ENCODE data around the gene EPSTI1.
"Not testable (repeated sequence)": the region's sequence is repeated elsewhere in the genome, so short reads cannot be mapped to it uniquely, and the experiment has no call there.

Gene EPSTI1

DNA sequence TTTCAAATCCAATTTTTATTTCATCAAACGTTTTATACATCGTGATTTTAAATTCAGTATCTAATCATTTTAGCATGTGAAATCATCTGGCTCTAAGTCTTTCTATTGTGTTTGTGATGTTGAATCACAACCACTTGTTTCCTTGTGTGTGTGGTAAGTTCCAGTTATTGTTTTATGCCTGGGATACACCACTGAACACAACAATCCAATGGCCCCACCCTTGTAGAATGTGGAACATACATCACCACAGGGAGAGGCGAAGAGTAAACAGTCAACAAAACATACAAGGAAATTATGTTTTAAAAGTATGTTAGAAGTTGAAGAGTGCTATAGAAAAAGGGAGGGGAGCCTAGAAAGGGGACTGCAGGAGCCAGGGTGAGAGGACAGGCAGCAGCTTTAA lies 100.5 kb downstream of the EPSTI1 start:
- DNase-seq: no peak

DNA sequence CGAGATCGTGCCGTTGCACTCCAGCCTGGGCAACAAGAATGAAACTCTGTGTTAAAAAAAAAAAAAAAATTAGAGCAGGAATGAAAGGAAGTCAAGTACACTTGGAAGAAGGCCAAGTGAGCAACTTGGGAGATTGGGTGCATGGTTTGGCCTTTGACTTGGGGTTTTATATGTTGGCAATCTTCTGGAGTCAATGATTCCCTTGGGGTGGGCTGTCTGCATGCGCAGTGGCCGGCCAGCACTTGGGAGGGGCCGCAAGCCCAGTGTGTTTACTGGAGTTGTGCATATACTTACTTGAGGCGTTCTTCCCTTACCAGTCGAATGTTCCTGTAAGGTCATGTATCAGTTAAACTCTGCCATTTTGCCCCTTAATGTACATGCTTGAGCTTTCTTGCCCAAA lies 106.7 kb downstream of the EPSTI1 start:
- no peak for DNase-seq

DNA sequence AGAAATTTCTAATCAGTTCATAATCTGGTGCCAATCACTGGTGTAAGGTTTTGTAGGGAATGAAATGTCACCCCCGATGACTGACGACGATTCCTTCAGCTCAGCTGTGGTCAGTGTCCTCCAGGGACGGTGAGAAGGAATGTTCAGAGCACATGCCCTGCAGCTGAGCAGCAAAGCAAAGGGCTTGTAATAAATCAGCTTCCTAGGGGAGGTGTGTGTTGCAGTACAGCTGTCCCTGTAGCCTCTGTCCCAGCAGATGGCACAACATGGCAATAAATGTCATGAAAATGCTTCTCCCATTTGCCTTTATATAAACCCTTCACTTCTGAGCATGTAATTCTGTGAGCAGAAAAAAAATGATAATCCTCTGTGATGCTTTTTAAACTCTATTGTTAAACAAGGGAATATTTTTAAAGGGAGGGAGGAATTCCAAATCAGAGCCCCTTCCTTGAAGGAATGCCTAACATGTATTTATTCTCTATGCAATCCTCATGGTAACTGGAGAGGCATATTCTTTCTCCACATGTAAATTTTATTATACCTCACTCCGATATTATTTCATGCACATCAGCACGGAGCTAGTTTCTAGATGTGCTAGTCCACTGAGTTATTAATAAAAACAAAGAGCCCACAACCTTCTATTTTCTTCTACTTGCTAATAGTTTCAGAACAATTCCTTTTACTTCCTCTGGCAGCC lies 108.1 kb downstream of the EPSTI1 start:
- no peak for DNase-seq

- no peak for DNase-seq
Observed at GRCh38 chr13:42883142-42883541, 108.9 kb downstream of the EPSTI1 start.

DNA sequence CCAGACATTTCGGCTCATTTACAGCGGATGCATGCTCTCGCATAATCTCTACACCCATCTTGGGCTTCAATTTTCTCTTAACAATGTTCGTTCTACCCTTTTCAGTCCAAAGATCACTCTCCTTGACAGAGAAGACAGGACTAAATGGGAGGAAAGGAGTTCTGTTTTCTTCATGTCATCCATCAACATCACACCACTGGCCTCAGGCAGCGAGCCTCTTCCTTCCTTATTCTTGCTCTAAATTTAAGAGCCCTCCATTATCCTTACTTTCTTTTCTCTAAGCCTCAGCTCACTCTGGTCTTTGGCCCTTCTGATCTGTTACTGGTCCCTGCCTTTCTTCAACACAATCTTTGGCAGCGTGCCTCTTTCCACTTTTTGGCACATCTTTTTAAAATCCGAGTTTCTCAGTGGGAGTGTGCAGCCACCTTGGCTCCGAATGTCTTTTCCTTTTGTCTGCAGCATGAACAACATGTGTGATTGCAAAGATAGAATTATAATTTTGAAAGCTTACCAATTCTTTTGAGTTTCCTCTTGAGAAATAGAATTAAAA lies 111.9 kb downstream of the EPSTI1 start:
- no peak for DNase-seq

DNA sequence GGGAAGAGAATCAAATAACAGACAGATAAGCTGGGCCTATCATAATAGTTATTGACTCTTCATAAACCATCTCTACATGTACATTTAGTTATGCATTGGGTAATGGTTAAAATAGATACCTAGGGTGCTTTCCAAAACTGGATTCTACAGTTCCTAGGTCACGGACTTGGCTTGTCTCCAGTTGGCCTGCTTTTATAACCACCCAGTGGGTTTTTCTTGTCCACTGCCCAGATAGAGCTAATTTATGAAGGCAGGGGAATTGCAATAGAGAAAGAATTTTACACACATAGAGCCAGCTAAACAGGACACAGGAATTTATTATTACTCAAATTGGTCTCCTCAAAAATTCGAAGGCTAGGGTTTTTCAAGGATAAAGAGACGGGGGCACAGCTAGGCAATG lies 113.3 kb downstream of the EPSTI1 start:
- no peak for DNase-seq

GRCh38 chr13:42876887-42877545 lies 115.0 kb downstream of the EPSTI1 start:
- DNase-seq: no peak

DNA sequence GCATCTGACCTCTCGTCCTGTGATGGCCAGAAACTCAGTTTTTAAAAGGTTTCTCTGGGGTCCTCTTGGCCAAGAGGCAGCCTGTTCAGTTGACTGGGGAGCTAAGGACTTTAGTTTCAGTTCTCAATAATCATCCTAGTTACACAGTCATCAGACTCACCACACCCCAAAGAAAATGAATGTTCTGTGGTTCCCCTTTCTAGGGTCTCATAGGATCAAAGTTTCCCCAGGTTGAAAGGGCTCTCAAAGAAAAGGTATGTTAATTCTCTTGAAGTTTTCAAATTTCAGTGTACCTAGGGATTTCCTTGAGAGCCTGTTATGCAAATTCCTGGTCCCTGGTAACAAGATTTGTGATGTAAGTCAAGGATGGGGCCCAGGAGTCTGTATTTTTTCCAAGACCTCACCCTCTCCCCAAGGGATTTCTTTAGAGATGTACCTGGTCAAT lies 115.7 kb downstream of the EPSTI1 start:
- no peak for DNase-seq

DNA sequence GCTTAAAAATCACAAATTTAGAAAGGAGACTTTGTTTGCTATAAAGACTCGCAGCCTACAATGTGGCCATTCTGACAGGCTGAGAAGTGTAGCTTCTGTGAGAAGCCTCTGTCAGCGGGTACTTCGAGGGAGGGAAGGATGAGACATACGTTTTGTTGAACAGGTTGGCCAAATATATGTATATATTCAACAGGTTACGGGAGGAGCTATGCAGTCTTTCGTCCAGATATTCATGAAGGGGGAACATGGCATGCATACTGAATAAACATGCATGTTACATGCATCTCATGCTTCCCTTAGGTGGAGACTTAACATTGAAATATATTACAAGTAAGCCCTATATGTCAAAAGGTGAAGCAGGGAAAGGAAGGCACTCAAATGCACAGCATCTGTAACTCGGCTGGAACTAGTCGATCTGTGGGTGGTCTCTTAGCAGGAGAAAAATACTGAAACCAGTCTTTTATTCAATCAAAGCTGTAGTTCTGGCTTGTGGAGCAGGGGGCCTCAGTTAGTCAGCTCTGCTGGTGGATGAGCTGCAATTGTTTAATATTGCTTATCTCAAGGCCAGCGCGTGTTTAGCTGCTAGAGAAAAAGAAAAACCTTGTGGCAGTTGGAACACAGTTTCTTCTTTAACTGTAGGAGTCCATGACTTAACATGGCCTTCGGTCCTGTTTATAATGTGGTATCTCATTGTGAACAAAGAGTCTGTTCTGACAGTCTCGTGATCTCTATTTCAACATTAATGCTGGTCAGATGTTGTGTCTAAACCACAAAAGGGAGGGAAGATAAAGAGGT lies 116.4 kb downstream of the EPSTI1 start:
- DNase-seq: no peak

GRCh38 chr13:42874221-42874620 lies 117.8 kb downstream of the EPSTI1 start:
- no peak for DNase-seq

- no peak for DNase-seq
Observed at GRCh38 chr13:42873081-42873480, 119.0 kb downstream of the EPSTI1 start.

DNA sequence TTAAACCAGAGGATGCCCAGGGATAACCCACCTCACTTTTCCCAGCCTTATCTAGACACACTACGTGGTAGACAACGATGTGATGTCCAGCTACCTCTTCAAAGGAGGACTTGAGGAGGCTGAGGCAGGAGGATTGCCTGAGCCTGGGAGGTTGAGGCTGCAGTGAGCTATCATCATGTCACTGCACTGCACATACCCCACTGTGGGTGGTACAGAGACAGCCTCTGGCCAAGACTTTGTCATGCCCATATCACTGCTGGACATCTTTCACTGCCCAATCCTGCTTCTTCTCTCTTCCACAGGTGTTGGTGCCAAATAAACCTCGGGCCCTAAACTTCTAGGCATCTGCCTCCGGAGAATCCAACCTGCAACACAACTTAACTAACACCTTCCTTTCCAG lies 124.8 kb downstream of the EPSTI1 start:
- no peak for DNase-seq

DNA sequence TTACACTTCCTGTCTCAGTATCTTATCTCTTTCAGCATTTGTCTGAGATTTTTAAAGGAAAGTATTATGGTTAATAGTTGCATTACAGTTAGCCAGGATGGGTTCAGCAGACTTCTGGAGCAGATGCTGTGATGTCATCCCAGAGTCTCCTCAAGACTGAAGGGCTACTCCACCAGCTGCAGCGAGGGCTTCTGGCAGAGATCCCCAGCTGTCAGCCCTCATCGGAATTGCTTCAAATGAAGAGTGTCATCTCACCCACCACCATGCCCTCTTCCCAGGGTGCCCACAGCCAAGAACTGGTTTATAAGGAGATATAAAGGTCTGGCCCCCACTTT lies 126.3 kb downstream of the EPSTI1 start:
- DNase-seq: no peak

DNA sequence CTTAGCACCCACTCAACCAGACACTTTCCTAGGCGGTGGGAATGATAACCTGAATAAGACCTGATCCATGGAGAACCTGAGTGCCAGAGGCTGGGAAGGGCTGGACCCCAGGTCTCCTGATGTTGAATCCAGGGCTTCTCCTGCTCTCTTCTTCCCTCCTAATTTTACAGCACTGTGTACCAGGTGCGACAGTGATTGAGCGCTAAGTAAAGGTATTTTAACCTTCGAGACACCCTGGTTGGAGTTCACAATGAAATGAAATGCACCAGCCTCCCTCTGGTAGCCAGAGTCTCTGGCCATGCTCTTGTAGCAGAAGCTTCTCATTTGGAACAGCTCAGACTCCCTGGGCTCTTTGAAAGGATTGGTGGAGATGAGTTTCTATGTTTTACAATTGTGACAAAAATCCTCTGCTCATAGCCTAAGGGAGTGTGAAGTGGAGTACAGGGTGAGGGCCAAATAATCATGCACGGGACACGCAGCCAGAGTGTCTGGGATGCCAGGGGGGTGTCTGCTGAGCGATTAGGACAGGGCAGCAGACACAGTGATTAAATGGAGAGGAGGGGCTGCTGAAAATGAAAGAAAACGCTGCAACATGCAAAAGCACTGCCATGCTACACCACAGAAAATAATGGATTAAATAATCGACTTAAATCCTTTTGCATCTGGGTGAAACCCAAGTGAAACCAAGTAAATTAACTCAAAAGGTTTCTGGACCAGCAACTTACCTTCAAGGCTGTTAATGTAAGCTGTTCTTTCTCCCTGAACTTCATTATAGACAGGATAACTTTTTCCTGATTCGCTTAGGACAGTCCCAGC lies 126.9 kb downstream of the EPSTI1 start:
- DNase-seq: no peak

DNA sequence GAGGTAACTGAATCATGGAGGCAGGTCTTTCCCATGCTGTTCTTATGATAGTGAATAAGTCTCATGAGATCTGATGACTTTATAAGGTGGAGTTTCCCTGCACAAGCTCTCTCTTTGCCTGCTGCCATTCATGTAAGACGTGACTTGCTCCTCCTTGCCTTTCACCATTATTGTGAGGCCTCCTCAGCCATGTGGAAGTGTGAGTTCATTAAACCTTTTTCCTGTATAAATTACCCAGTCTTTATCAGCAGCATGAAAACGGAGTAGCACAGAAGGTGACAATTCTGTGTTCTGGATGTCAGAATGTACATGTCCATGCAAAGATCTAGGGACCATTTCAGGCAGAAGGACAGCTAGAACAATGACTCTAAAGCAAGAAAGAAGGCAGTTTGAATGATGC lies 129.7 kb downstream of the EPSTI1 start:
- not testable (repeated sequence) for DNase-seq

DNA sequence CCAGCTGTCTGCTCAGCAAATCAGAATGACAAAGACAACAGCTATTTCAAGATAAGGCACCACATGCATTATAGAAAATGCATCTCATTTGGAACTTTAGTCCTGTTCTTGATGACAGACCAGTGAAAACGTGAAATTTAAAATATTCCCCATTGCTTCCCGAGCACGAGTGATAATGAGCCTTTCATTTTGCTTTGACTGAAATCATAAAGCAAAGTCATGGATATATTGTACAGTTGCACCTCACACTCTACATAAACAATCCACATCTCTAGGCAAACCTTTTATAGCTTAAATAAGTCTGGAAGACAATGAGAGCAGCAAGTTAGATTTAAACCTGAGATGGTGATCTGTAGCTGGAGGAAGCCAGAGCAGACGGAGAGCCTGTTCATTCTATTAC lies 131.6 kb downstream of the EPSTI1 start:
- DNase-seq: no peak

- DNase-seq: no peak
Observed at GRCh38 chr13:42859760-42860159, 132.3 kb downstream of the EPSTI1 start.

DNA sequence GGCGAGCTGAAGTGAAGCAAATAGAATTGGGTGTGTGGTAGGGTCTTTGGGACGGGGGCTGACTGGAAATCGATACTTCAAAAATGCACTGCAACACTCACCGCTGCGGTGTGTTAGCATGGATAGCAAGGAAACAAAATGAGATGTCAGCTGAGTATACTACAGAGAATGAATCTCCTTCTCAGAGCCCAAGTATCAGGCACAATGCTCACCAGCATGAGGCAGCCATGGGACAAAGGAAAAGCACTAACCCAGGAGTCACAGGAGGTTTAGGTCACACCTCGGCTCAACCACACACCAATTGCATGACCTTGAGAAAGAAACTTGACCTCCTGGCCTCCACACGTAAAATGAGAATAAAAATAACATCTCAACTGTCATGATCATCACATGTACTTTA lies 136.6 kb downstream of the EPSTI1 start:
- DNase-seq: no peak

DNA sequence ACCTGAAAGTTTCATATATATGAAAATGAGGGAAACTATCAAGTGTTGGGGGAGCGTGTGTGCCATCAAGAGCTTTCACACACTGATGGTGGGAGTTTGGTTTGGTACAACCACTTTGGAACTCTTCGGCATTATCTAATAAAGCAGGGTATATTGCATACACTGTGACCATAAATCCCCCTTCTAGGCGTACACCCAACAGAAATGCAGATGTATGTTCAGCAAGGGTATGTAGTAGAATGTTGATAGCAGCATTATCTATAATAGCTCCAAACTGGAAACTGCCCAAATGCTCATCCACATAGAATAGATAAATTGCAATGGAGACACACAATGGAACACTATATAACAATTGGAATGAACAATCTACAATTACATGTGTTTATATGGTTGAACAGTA lies 139.9 kb downstream of the EPSTI1 start:
- DNase-seq: no peak

GRCh38 chr13:42849200-42849599 lies 142.8 kb downstream of the EPSTI1 start:
- no peak for DNase-seq

DNA sequence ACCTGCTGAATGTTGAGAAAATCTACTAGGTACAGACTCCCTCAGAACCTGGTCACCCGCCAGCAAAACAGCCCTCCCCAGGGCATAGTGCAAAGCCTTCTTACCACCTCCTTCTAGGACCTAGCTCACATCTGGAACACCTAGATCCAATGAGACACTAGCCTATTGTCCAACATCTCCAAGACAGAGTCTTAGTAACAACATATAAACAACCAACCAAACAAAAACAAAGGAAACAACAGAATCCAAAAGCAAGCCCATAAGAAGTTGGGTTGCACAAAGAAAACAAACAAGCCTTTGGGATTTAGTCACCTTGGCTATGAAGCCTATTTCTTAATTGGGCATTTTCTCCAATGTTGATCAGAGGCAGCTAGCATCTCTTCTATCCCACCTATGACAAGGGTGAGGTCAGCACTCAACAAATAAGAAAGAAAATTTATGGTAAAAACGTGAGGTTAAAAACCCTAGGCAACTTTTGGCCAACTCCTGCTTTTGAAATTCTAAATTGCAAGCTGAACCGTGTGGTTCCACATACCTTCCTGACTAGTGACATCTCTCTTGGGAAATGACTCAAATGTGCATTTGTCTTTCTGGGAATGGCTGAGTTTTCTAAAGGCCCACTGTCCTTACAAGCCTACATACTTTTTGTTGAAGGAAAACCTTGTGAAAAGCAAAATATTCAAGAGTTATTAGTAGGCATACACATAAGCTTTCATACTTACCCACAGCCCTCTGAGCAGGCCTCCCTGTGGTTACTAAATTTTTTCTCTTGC lies 144.0 kb downstream of the EPSTI1 start:
- no peak for DNase-seq

Measured in activated CD4-positive, alpha-beta T cell treated with anti-CD3 and anti-CD28 coated beads for 4 hours (primary cell).